Measurements from ENCODE around the gene TMEM59L. TPM values are rescaled to one million over a fixed set of nuclear protein-coding genes. Genes with fewer than 3 reads are reported as not detected.

Gene TMEM59L
- total RNA-seq, 1 experiment from 2014 or later, result 0.71 TPM

DNA sequence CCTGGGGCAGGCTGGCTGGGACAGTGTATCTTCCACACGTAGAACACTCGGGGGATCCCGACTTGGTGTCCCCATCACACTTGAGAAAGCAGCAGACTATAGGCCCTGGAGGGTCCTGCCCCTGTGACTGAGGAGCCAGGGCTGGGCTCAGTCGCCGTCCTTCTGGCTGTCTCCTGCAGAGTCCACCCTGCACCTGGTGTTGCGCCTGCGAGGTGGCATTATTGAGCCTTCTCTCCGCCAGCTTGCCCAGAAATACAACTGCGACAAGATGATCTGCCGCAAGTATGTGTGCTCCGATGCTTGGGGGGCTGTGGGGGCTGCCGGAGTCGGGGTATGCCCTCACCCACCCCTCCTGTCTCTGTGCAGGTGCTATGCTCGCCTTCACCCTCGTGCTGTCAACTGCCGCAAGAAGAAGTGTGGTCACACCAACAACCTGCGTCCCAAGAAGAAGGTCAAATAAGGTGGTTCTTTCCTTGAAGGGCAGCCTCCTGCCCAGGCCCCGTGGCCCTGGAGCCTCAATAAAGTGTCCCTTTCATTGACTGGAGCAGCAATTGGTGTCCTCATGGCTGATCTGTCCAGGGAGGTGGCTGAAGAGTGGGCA, 37.9 kb upstream of the TMEM59L start:
- TF ChIP-seq, protein P1, sequence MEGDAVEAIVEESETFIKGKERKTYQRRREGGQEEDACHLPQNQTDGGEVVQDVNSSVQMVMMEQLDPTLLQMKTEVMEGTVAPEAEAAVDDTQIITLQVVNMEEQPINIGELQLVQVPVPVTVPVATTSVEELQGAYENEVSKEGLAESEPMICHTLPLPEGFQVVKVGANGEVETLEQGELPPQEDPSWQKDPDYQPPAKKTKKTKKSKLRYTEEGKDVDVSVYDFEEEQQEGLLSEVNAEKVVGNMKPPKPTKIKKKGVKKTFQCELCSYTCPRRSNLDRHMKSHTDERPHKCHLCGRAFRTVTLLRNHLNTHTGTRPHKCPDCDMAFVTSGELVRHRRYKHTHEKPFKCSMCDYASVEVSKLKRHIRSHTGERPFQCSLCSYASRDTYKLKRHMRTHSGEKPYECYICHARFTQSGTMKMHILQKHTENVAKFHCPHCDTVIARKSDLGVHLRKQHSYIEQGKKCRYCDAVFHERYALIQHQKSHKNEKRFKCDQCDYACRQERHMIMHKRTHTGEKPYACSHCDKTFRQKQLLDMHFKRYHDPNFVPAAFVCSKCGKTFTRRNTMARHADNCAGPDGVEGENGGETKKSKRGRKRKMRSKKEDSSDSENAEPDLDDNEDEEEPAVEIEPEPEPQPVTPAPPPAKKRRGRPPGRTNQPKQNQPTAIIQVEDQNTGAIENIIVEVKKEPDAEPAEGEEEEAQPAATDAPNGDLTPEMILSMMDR (IDR thresholded peaks at IDR 0.05; ENCODE audit: unreplicated experiment), result no peak
- Mint-ChIP-seq H3K27ac (ENCODE audit: unreplicated experiment) (no peak overlapping the region), H3K9me3 (ENCODE audit: low read depth, unreplicated experiment) (no peaks in the 10 kb centered on the region), H3K4me3 (ENCODE audit: low read depth, unreplicated experiment) (no peak overlapping the region), H3K36me3 (ENCODE audit: insufficient read depth, unreplicated experiment) (peaks cover 59% of the 10 kb centered on the region), H3K4me1 (ENCODE audit: low read depth, unreplicated experiment) (peaks cover 10% of the 10 kb centered on the region), H3K27me3 (ENCODE audit: unreplicated experiment) (no peaks in the 10 kb centered on the region)
- no peak for DNase-seq
- BruUV-seq (replicated peaks), result no TSS peak
- CTCF ChIA-PET, result no interaction called here
- intact Hi-C loops (cut with micrococcal nuclease; ENCODE audit: unreplicated experiment), result loop anchor here (10.0 kb wide), 1 partner anchor 110 kb away; no protein-coding TSS in a partner anchor

DNA sequence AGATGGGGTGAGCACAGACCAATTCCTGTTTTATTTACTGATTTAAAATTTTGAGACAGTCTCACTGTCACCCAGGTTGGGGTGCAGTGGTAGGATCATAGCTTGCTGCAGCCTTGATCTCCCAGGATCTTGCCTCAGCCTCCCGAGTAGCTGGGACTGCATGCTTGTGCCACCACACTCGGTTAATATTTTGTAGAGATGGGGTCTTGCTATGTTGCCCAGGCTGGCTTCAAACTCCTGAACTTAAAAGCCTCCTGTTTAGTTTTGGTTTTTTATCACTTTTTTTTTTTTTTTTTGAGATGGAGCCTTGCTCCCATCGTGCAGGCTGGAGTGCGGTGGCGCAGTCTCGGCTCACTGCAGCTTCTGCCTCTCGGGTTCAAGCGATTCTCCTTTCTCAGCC, 36.3 kb upstream of the TMEM59L start:
- no peak overlapping the region for H3K27ac Mint-ChIP-seq (ENCODE audit: unreplicated experiment)

DNA sequence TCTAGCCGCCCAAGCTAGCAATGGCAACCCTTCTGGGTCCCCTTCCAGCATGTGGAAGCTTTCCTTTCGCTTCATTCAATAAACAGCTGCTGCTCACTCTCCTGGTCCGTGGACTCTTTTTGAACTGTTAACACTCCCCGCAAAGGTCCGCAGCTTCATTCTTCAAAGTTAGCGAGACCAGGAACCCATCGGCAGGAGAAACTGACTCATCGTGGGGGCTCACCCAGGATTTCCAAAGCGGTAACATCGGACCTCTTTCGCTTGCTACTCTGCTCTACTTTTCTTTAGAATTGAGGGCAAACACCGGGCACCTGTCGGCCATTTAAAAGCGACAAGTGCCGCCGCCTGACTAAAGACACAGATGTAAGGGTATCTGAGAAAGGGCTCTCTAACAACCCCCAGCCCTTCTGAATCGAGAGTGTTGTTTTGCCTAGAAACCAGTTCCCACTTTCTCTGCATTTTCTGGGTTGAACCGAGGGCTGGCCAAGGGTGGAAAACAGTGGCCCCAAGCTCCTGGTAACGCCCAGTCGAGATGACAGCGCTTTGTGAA, 35.2 kb upstream of the TMEM59L start:
- no TSS peak for BruUV-seq (replicated peaks)
- intact Hi-C loops (cut with micrococcal nuclease; ENCODE audit: unreplicated experiment), result loop anchor here (10.0 kb wide), 1 partner anchor 113 kb away; no protein-coding TSS in a partner anchor
- no peaks in the 10 kb centered on the region for H3K27me3 Mint-ChIP-seq (ENCODE audit: unreplicated experiment)

More for the DNA sequence above, 36.3 kb upstream of the TMEM59L start:
- H3K27me3 Mint-ChIP-seq (ENCODE audit: unreplicated experiment), result no peaks in the 10 kb centered on the region
- BruUV-seq (replicated peaks), result no TSS peak
- peaks cover 49% of the 10 kb centered on the region for H3K36me3 Mint-ChIP-seq (ENCODE audit: insufficient read depth, unreplicated experiment)
- H3K4me3 Mint-ChIP-seq (ENCODE audit: low read depth, unreplicated experiment), result no peak overlapping the region
- H3K4me1 Mint-ChIP-seq (ENCODE audit: low read depth, unreplicated experiment), result peaks cover 10% of the 10 kb centered on the region
- no peak for DNase-seq
- CTCF ChIA-PET, result interaction anchor here (0.7 kb wide), 1 partner anchor 92 kb away, joined by 3 read pairs; no protein-coding TSS in a partner anchor
- TF ChIP-seq, protein P1 (IDR thresholded peaks at IDR 0.05; ENCODE audit: unreplicated experiment), result no peak
- intact Hi-C loops (cut with micrococcal nuclease; ENCODE audit: unreplicated experiment), result loop anchor here (10.0 kb wide), 1 partner anchor 112 kb away; no protein-coding TSS in a partner anchor
- H3K9me3 Mint-ChIP-seq (ENCODE audit: low read depth, unreplicated experiment), result no peaks in the 10 kb centered on the region

GRCh38 chr19:18580311-18580710, 32.4 kb upstream of the TMEM59L start:
- Mint-ChIP-seq H3K27me3 (ENCODE audit: unreplicated experiment) (no peaks in the 10 kb centered on the region), H3K36me3 (ENCODE audit: insufficient read depth, unreplicated experiment) (peaks cover 16% of the 10 kb centered on the region), H3K27ac (ENCODE audit: unreplicated experiment) (no peak overlapping the region), H3K9me3 (ENCODE audit: low read depth, unreplicated experiment) (no peaks in the 10 kb centered on the region), H3K4me3 (ENCODE audit: low read depth, unreplicated experiment) (no peak overlapping the region), H3K4me1 (ENCODE audit: low read depth, unreplicated experiment) (no peaks in the 10 kb centered on the region)
- BruUV-seq (replicated peaks), result no TSS peak
- TF ChIP-seq, protein P1 (IDR thresholded peaks at IDR 0.05; ENCODE audit: unreplicated experiment), result no peak
- DNase-seq, result no peak
- CTCF ChIA-PET, result no interaction called here
- intact Hi-C loops (cut with micrococcal nuclease; ENCODE audit: unreplicated experiment), result no loop called here

More for the DNA sequence above, 35.2 kb upstream of the TMEM59L start:
- Mint-ChIP-seq H3K36me3 (ENCODE audit: insufficient read depth, unreplicated experiment) (peaks cover 39% of the 10 kb centered on the region), H3K4me3 (ENCODE audit: low read depth, unreplicated experiment) (no peak overlapping the region), H3K4me1 (ENCODE audit: low read depth, unreplicated experiment) (peaks cover 7% of the 10 kb centered on the region), H3K9me3 (ENCODE audit: low read depth, unreplicated experiment) (no peaks in the 10 kb centered on the region), H3K27ac (ENCODE audit: unreplicated experiment) (no peak overlapping the region)
- TF ChIP-seq, protein P1 (IDR thresholded peaks at IDR 0.05; ENCODE audit: unreplicated experiment), result no peak
- CTCF ChIA-PET, result no interaction called here
- no peak for DNase-seq
